Right atrium auricular region (tissue), 2 donors: Measurements from ENCODE around the gene MBTPS1. TPM values are rescaled to one million over a fixed set of nuclear protein-coding genes. Genes with fewer than 3 reads are reported as not detected.

Source experiments
- DNase-seq: peaks from one replicate; pipeline ENCODE4 v3.0.0-alpha.2; 2019; ENCODE audit warnings: low spot score
- H3K27ac ChIP-seq, 2 donors: fragments of 200-600 bp; sonication (generic); 1 replicate in 1 of 2; 2 replicates in 1 of 2; pipeline ENCODE4 v1.5.1; 2016 to 2019
- H3K27me3 ChIP-seq, 2 donors: fragments of 200-600 bp; sonication (generic); one replicate each; pipeline versions ENCODE4 v1.5.1 to v1.6.0; 2017 to 2019
- H3K36me3 ChIP-seq: fragments of 200-600 bp; sonication (generic); one replicate; pipeline ENCODE4 v1.5.1; 2016
- H3K4me1 ChIP-seq, 2 donors: fragments of 200-600 bp; sonication (generic); one replicate each; pipeline versions ENCODE4 v1.5.1 to v1.6.0; 2017 to 2019
- H3K4me3 ChIP-seq, 2 donors: fragments of 200-600 bp; sonication (generic); 1 replicate in 1 of 2; 2 replicates in 1 of 2; pipeline ENCODE4 v1.5.1; 2017 to 2019; ENCODE audit warnings: mild to moderate bottlenecking in 1 of 2, moderate library complexity in 1 of 2
- H3K9me3 ChIP-seq, 2 donors: fragments of 200-600 bp; sonication (generic); one replicate each; pipeline ENCODE4 v1.5.1; 2019
- CTCF ChIP-seq, 2 donors: fragments of 200-600 bp; sonication (generic); IDR thresholded peaks; one replicate each; pipeline ENCODE4 v1.5.1; 2019; ENCODE audit warnings: antibody characterized with exemption in 2 of 2
- total RNA-seq, 2 donors: library from RNA; depleted of rRNA; stranded (reverse); fragments of >200 nt; gene quantifications; one replicate each; pipeline ENCODE4 v1.1.0, GENCODE V29; 2016

The MBTPS1 gene
- total RNA-seq, 2 donors from 2014 or later, result 75.3 to 77.5 TPM

GRCh38 chr16:84015399-84015798, 101.3 kb downstream of the MBTPS1 start:
- Histone ChIP-seq H3K27me3 (no peaks in the 10 kb centered on the region), H3K36me3 (no peaks in the 10 kb centered on the region), H3K4me1 (peaks cover 0 to 4% of the 10 kb centered on the region in 2 donors), H3K9me3 (no peaks in the 10 kb centered on the region), H3K4me3 (no peak overlapping the region), H3K27ac (no peak overlapping the region)
- DNase-seq, result no peak
- no peak for TF ChIP-seq CTCF (IDR thresholded peaks at IDR 0.05)

GRCh38 chr16:84014570-84015327, 102.0 kb downstream of the MBTPS1 start:
- no peak for TF ChIP-seq CTCF (IDR thresholded peaks at IDR 0.05)
- Histone ChIP-seq H3K4me3 (no peak overlapping the region), H3K4me1 (peaks cover 0 to 4% of the 10 kb centered on the region in 2 donors), H3K27ac (no peak overlapping the region), H3K9me3 (no peaks in the 10 kb centered on the region), H3K36me3 (no peaks in the 10 kb centered on the region), H3K27me3 (no peaks in the 10 kb centered on the region)
- DNase-seq, result no peak

GRCh38 chr16:84013787-84014569, 102.8 kb downstream of the MBTPS1 start:
- Histone ChIP-seq H3K4me3 (no peak overlapping the region), H3K4me1 (peaks cover 0 to 4% of the 10 kb centered on the region in 2 donors), H3K27ac (no peak overlapping the region), H3K36me3 (no peaks in the 10 kb centered on the region), H3K9me3 (no peaks in the 10 kb centered on the region), H3K27me3 (no peaks in the 10 kb centered on the region)
- no peak for DNase-seq
- no peak for TF ChIP-seq CTCF (IDR thresholded peaks at IDR 0.05)

GRCh38 chr16:84009282-84009681, 107.5 kb downstream of the MBTPS1 start:
- Histone ChIP-seq H3K4me3 (no peak overlapping the region), H3K9me3 (no peaks in the 10 kb centered on the region), H3K27me3 (no peaks in the 10 kb centered on the region), H3K4me1 (peaks cover 0 to 4% of the 10 kb centered on the region in 2 donors), H3K36me3 (no peaks in the 10 kb centered on the region), H3K27ac (no peak overlapping the region)
- no peak for TF ChIP-seq CTCF (IDR thresholded peaks at IDR 0.05)
- no peak for DNase-seq

- no peaks in the 10 kb centered on the region for H3K4me1 ChIP-seq
- H3K27ac ChIP-seq, result no peak overlapping the region
- no peak for DNase-seq
Measured at GRCh38 chr16:84007965-84008364, 108.8 kb downstream of the MBTPS1 start.

More at GRCh38 chr16:84007965-84008364, 108.8 kb downstream of the MBTPS1 start:
- H3K4me3 ChIP-seq, result no peak overlapping the region
- H3K36me3 ChIP-seq, result no peaks in the 10 kb centered on the region
- H3K27me3 ChIP-seq, result no peaks in the 10 kb centered on the region
- no peak for TF ChIP-seq CTCF (IDR thresholded peaks at IDR 0.05)
- H3K9me3 ChIP-seq, result no peaks in the 10 kb centered on the region
